SIG-M5 treated with dmso at 0.1 percent for 504 hours (cell line): Measurements from ENCODE around the gene RAD1.
"Not testable (repeated sequence)": the region's sequence is repeated elsewhere in the genome, so short reads cannot be mapped to it uniquely, and the experiment has no call there.

Source experiments
- DNase-seq: peaks from one replicate; lab custom pipeline; 2025; ENCODE audit not compliant: unreplicated experiment; lab: John Stamatoyannopoulos, UW

RAD1 gene, protein sequence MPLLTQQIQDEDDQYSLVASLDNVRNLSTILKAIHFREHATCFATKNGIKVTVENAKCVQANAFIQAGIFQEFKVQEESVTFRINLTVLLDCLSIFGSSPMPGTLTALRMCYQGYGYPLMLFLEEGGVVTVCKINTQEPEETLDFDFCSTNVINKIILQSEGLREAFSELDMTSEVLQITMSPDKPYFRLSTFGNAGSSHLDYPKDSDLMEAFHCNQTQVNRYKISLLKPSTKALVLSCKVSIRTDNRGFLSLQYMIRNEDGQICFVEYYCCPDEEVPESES

DNA sequence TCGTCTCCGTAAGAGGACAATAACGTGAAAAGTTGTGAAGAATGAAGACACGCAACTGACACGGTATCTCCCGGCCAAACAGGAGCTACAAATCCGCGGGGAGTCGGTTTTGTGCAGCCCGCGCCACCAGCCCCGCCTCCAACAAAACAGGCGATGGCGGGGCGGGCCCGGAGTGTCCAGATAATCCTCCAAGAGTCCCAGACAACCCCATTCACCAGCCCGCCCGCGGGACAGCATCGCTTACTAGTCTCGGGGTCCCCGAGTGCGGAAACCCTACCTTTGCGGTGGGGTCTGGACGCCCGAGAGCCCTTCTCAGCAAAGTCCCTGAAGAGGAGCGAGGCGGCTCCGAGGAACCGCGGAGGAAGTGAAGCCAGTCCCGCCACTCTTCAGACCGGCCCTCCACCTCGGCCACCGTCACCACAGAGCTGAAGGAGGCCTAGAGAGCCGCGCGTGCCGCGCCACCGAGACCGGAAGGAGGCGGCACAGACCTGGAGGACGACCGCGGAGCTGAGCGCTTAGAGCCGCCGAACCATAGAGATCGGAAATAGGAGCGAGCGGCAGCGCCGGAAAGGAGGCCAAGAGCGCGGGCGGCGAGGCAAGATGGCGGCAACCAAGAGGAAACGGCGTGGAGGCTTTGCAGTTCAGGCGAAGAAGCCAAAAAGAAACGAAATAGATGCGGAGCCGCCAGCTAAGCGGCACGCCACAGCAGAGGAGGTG is at the start of gene RAD1, which contains the start of gene BRIX1:
TSS of gene RAD1 (minus strand) at position 366 of the 717 bp plus-strand sequence. CDS start 612 bp downstream, outside the sequence.
TSS of gene BRIX1 (plus strand) at position 573 of the 717 bp plus-strand sequence. CDS start at position 601, 28 bp downstream.
- peak; percentile 97 for DNase-seq

DNA sequence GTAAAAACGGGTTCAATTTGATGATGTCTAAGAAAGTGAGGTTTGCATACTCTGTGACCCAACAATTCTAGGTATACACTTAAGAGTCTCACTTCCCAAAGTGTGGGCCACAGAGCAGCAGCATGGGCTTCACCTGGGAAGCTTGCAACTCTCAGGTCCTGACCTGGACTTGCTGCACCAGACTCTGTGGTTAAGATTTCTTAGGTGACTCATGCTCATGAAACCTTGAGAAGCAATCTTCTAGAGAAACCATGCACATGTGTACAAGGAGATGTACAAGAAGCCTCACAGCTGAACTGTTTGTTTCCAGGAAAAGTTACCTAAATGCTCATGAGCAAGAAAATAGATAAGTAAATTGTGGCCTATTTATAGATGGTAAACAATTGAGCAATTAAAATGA is 44.0 kb upstream of the RAD1 start:
- DNase-seq: peak; percentile 2

DNA sequence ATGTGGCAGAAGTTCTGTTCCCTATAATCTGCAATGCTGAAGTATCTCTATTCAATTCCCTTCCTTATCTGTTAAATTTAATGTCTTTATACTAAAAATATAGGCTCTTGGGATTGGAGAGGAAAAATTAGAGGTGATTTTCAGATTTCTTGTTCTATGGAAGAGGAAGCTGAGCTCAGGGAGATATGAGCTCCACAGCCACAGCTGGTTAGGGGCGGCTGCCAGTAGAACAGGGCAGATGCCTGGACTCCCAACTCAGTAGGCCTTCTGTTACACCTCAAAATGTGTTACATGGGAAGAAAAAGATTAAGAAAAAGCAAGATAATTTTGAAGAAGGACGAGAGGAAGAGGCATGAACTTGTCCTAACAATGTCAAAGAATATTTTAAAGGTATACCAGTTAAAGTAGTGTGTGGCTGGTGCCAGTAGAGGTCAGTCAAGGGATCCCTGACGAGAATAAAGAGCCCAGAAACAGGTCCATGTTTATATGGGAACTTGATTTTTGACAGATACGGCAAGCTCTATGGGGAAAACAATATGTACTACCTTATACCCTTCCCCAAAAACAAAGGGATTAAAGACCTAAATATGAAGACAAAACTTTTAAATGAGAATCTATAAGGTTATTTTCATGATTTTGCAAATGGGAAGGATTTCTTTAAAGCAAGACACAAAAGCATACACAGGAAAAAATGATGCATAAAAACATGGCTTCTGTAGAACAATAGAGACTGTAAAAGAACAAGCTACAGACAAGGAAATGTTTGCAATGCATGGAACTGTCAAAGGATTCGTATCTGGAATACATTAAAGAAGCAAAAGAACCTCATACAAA is 42.8 kb upstream of the RAD1 start:
- DNase-seq: peak; percentile 40

DNA sequence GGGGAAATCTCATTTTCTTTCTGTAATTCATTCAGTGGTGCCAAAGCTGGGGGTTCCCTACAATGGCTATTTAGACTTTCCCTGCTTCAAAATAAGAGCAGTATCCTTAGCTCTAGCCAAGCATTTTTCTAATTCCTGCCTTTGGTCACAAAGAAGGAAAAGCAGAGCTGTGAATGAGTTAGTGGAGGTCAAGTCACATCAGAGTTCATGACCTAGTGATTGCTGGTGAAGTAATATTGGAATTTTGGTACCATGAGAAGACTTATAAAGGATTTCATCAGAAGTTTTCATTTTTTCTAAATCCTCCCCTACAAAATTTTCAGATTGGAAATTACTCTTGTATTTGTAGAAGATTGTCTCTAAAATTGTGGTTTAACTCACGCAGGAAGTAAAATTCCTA is 42.0 kb upstream of the RAD1 start:
- DNase-seq: no peak

DNA sequence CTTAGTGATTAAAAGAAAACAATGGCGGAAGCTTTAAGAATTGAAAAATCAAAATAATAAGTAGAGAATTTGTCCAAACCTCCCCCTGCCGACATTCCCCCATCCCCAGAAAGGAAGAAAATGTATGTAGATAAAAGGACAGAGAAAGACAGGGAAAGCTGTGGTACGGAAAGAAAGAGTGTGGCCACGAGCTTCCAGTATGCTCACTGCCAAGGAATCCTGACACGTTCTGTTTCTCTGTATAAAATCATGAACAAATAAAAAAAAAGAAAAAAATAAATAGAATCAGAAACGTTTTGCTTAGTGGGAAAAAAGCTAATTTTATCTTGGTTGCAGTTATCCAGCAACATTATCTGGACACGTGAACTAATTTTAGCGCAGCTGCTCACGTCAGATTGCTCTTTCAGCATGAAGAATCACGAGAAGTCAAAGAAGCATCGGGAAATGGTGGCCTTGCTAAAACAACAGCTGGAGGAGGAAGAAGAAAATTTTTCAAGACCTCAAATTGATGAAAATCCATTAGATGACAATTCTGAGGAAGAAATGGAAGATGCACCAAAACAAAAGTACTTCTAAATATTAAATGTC is 29.2 kb upstream of the RAD1 start:
- no peak for DNase-seq

DNA sequence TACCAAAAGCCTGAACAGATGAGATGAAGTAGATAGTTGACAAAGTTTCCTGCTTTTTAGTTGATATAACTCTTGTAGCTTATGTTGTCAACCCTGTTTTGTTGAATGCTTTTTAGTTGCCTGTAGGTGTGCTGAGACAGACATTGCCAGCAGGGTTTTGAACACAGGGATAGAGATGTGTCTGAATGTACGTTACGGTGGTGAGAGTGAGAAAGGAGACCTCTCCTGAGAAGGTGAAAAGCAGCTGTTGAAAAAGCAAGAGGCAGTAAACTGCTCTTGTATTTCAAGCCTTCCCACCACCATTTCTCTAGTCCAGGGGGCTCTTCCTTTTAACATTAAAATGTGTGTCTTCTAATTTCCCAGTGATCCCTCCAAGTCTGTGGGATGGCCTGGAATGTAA is 28.7 kb upstream of the RAD1 start:
- no peak for DNase-seq

DNA sequence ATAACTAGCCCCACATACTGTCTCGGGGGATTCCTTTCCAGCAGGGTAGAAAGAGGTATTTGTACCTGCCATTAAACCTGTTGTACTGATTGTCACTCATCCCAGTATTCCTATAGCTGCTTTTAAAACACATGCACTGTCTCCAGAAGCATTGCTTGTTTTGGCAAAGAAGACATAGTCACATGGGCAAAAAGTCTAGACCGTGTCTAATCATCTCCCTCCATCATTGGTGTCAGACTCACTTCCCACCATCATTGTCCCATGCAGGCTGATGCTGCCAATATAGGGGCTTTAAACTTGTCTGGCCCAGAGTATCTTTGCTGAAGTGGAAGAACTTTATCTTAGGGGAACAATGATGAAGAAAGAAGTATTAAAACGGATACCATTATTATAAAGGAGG is 26.6 kb upstream of the RAD1 start:
- DNase-seq: no peak

DNA sequence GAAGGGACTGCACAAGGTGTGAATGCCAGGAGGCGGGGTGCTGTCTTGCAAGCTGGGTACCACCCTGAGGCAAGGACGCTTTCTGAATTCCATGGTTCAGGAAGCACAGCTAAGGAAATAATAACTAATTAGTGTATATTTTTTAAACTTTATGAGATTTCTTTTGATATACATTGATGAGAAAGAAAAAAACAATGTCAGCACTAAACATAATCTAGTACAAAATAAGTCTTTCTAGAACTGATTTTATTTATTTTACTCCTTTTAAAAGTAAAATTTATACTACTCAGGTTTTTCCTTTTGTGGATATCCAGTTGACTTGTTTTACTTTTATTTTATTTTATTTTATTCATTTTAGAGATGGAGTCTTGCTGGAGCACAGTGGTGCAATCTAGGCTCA is 17.6 kb upstream of the RAD1 start:
- DNase-seq: no peak

DNA sequence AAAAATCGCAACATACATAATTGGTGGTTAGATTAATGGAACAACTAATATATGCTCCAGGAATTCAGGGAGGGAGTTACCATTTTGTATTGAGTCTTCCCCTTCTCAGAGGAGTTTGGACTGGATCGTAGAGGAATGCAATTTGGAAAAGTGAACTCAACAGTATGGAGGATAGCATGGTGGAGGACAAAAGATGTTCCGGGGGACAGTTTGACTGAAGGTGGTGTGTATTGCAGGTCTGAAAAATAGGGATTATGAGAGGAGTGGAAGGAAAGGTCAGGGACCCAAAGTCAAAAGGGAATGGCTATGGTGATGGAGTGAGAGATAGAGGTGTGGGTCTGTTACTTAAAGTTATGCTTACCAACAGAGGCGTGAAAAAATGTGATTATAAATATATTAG is 15.6 kb upstream of the RAD1 start:
- DNase-seq: no peak

DNA sequence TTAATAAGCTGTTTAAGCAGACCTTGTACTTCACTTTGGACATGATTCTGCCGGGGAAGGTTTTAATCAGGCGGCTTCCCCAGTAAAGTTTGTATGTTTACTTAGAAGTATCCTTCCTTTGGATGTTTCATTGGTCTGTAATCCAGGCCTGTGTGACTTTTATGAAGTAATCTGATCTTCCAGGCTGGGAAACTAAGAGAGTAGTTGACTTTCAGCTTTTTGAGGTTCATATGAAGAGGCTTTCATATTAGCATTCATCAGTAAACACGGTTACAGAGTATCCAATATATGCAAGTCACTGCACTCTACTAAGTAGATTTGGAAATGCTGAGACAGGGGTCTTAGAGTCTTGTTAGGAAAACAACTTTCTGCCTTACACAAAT is 15.1 kb upstream of the RAD1 start:
- DNase-seq: no peak

DNA sequence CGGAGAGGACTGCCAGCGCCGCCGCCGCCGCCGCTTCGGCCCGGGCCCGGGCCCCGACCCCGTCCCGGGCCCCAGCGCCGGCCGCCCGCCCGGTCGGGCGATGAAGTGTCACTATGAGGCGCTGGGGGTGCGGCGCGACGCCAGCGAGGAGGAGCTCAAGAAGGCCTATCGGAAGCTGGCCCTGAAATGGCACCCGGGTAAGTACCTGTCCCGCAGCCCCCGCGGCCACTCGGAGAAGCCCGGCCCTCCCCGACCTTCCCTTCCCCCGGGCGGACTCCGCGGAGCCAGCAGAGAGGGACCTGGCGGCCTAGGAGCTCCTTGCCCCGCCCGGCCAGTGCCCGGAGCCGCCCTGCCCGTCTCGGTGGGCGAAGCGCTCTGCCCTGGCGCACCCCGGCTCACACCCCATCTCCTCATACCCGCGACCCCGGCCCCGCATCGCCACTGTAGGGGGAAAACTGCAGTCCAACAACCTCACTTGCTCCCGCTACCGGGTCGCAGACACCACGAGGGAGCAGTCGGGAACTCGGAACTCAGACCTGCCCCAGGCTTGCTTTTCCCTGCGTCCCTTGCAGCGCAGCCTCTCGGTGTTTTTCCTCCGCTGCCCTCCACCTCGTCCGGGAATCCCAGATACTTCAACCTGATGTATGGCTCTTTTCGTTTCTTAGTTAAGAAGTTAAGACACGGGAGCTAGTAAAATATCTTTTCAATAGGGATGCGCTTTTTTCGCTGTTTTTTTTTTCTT is 14.6 kb upstream of the RAD1 start:
- DNase-seq: peak; percentile 83

DNA sequence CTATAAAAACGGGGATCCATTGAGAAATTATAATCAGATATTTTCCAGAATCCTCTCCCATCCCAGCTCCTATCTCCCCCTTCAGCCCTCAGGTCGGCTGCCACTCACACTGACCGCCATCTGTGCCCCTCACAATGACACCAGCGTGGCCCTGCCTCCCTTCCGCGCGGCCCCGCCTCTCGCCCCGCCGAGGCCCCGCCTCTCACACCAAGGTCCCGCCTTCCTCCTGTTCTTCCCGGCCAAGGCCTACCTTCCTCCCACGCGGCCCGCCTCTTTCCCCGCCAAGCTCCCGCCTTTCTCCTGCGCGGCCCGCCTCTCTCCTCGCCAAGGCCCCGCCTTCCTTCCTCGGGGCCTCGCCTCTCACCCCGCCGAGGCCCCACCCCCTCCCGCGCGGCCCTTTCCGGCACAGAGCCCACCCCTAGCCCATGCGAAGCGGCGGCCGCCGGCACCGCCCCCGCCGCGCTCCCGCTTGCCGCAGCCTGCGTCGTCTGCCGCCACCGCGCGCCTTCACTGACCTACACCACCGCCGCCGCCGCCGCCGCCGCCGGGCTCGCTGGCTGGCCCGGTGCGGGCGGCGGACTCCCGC is 13.9 kb upstream of the RAD1 start, which contains the start of gene DNAJC21:
TSS of gene DNAJC21 (plus strand) at position 426 of the 586 bp plus-strand sequence. CDS start 261 bp downstream, outside the sequence.
- peak; percentile 97 for DNase-seq

DNA sequence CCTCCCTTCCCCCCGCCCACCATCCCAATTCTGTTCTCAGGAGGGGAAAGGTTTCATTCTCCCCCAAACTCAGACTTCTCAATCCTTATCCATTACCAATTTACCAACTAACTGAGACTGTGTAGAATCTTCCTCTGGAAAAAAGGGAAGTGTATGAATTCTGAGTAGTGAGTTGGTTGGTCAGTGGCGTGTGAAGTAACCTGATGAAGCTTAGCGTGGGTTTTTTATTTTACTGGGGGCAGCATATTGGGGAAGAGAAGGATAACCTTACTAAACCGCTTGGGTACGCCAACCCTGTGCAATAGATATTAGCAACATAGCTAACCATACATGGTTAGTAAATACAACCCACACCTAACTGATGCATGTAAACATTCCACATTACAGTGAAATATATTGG is 13.0 kb upstream of the RAD1 start:
- DNase-seq: peak; percentile 60

DNA sequence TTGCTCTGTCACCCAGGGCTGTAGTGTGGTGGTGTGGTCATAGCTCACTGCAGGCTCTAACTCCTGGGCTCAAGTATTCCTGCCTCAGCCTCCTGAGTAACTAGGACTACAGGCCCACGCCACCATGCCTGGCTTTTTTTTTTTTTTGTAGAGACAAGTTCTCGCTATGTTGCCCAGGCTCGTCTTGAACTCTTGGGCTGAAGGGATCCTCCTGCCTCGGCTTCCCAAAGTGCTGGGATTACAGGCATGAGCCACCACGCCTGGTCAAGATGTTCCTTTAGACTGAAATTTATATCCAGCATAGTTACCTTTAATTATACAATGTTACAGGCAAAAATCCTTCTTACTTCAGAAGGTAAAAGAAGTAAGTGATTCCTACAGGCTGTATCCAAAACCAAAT is 12.5 kb upstream of the RAD1 start:
- DNase-seq: no peak

DNA sequence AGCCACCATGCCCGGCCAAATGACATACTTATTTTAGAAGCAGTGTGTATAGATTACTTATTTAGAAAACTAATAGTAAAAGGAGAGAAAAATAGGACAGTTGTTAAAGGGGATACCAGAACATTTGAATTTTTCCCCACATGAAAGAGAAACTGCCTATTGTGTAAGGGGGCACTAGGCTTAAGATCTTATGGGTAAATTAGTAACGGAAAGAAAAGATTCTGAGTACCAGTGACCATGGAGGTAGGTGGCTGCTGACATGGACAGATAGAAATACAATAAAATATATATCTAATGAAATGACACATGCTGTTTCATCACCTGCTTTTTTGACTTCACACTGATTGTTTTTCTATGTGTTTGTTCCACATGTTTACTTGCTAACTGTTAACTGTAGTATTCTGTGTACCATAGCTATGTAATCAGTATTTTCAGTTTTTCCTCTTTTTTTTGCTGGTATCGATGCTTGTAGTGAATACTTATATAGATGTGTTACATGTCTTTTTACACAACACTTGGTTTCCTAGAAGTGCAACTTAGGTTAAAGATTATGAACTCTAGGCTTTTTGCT is 11.1 kb upstream of the RAD1 start:
- no peak for DNase-seq

DNA sequence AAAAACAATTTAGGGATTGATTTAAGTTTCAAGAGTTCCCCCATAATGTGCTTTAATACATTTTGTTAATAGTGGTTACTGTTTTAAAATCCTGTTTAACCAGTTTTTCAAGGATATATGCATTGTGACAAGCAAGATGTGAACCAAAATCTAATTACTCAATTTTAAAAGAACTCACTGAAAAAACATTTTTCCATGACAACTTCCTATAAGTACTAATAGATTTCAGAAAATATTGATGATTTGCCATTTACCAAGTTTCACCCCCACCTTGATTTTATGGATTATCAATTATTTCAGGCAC is 9.1 kb upstream of the RAD1 start:
- DNase-seq: no peak

DNA sequence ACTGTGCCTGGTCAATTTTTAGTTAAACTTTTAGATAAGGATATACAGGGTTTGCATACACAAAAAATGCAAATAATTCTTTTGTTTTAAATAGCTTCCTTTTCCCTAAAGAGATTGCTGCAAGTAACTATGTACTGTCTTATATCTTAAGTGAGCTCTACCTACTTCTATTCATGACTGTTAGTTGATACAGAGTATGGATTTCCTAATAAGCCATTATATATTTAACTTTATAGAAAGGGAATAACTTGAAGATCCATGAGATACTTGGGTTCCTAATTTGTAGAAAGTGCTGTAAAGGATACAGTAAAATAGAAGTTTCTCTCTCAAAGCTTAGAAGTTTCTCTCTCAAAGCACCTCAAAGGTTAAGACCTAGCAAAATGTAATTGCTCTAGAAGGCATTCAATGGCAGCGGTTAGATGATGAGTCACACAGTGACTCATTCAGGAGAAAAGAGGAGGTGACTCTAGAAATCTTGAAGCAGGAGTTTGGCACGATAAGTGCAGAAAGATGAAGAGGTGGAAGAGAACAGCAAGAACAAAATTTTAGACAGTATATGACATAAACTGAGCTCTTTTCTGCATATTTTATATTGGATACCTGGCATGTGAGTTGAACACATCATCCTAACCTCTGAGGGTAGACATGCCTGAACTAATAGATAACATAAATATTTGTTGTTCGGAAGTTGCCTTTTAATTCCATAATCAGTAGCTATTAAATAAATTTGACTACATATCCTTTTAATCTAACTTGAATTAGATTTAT is 8.6 kb upstream of the RAD1 start:
- peak; percentile 81 for DNase-seq

DNA sequence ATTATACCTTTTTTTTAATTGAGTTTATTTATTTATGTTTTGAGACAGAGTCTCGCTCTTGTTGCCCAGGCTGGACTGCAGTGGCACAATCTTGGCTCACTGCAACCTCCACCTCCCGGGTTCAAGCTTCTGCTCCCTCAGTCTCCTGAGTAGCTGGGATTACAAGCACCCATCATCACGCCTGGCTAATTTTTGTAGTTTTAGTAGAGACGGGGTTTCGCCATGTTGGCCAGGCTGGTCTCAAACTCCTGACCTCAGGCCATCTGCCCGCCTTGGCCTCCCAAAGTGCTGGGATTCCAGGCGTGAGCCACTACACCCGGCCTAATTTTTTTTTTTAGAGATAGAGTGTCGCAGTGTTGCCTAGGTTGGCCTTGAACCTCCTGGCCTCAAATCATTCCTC is 8.0 kb upstream of the RAD1 start:
- DNase-seq: not testable (repeated sequence)

DNA sequence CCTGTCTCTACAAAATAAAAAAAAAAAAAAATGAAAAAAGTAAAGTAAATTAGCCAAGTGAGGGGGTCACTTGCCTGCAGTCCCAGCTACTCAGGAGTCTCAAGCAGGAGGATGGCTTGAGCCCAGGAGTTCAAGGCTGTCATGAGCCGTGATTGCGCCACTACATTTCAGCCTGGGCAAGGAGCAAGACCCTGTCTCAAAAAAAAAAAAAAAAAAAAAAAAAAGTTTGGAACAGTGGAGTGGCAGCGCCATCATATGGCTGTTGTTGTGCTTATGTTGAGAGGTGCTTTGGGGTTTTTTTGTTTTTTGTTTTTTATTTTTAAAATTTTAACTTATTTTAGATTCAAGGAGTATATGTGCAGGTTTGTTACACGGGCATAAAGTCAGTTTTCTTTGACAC is 3.8 kb upstream of the RAD1 start:
- DNase-seq: no peak
